OCI-LY7 (cell line): Measurements from ENCODE around the gene NYNRIN.

ENCODE experiments used
- EZH2phosphoT487 ChIP-seq: fragments of 200-600 bp; sonication (generic); IDR thresholded peaks from 2 replicates; pipeline ENCODE4 v1.6.1; 2018; ENCODE audit warnings: low read depth, borderline replicate concordance, mild to moderate bottlenecking, mixed run types, antibody characterized with exemption, low read length, moderate library complexity, mixed read lengths
- TF ChIP-seq, protein P1 (sequence below): fragments of 200-600 bp; sonication (generic); conservative IDR thresholded peaks from 2 replicates; pipeline ENCODE4 v1.5.1; 2014; ENCODE audit warnings: mild to moderate bottlenecking, antibody characterized with exemption, low read length, moderate library complexity, mixed read lengths

DNA sequence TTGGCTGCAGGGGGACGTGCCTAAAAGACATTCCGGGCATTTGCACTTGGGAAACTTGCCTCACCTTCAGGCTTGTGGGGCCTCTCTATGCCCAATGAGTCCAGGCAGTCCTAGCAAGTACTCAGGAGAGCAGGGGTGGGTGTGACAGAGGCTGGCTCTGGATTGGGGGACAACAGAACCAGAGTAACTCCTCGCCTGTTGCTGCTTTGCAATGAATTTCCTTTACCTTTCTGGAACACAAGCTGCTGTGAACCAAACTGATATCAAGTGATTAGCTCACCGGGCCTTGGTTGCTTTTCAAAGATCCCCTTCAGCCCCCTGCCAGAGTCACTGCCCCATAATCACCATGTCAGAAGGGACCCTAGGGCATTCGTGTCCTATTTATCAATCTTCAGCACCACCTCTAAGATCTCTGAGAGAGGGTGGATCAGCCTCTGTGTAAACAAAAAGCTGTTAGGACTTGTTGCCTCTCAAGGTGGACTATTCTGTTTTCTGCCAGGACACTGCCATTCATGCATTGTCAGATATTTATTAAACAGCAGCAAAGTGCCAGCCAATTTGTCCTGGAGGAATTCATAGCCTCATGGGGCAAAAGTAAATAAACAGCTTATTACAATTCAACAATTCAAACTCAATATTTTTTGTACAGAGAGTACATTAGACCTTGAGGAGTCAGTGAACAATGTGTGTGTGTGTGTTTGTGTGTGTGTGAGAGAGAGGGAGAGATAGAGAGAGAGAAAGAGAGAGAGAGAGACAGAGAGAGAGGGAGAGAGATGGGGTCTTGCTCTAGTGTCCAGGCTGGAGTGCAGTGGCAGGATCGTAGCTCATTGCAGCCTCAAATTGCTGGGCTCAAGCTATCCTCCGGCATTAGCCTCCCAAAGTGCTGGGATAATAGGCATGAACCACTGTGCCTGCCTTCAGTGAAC is 19.6 kb upstream of the NYNRIN start:
- TF ChIP-seq, protein P1, sequence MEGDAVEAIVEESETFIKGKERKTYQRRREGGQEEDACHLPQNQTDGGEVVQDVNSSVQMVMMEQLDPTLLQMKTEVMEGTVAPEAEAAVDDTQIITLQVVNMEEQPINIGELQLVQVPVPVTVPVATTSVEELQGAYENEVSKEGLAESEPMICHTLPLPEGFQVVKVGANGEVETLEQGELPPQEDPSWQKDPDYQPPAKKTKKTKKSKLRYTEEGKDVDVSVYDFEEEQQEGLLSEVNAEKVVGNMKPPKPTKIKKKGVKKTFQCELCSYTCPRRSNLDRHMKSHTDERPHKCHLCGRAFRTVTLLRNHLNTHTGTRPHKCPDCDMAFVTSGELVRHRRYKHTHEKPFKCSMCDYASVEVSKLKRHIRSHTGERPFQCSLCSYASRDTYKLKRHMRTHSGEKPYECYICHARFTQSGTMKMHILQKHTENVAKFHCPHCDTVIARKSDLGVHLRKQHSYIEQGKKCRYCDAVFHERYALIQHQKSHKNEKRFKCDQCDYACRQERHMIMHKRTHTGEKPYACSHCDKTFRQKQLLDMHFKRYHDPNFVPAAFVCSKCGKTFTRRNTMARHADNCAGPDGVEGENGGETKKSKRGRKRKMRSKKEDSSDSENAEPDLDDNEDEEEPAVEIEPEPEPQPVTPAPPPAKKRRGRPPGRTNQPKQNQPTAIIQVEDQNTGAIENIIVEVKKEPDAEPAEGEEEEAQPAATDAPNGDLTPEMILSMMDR = no peak
- no peak for TF ChIP-seq EZH2phosphoT487
